IMR-90 (cell line): ENCODE results near the gene CACNG6.

Experiments used
- BHLHE40 ChIP-seq: fragments of 150-350 bp; IDR thresholded peaks from 2 replicates; pipeline ENCODE4 v1.6.1; 2016; ENCODE audit warnings: mild to moderate bottlenecking, low read depth, low read length
- CEBPB ChIP-seq: IDR thresholded peaks from 2 replicates; pipeline ENCODE4 v1.6.1; 2012; ENCODE audit warnings: low read depth, low read length, improper control_type of control experiment
- CTCF ChIP-seq: conservative IDR thresholded peaks from 2 replicates; pipeline ENCODE4 v1.5.1; 2012; ENCODE audit warnings: mild to moderate bottlenecking, low read depth, low read length, improper control_type of control experiment
- FOS ChIP-seq: fragments of 150-350 bp; IDR thresholded peaks from 2 replicates; pipeline ENCODE4 v1.6.1; 2016; ENCODE audit warnings: low read depth, low read length
- POLR2A ChIP-seq: IDR thresholded peaks from 2 replicates; pipeline ENCODE4 v1.6.1; 2012; ENCODE audit warnings: mild to moderate bottlenecking, low read depth, low read length
- RAD21 ChIP-seq: IDR thresholded peaks from 2 replicates; pipeline ENCODE4 v1.6.1; 2012; ENCODE audit warnings: low read length, improper control_type of control experiment
- RCOR1 ChIP-seq: IDR thresholded peaks from 2 replicates; pipeline ENCODE4 v1.6.1; 2012; ENCODE audit warnings: mild to moderate bottlenecking, low read length, improper control_type of control experiment; ENCODE audit not compliant: insufficient replicate concordance
- RFX5 ChIP-seq: IDR thresholded peaks from 2 replicates; pipeline ENCODE4 v1.8.0; 2012; ENCODE audit warnings: low read depth, mild to moderate bottlenecking, low read length, moderate library complexity
- SMC3 ChIP-seq: fragments of 150-350 bp; IDR thresholded peaks from 2 replicates; pipeline ENCODE4 v1.6.1; 2016; ENCODE audit warnings: low read depth, mild to moderate bottlenecking, antibody characterized with exemption, low read length, moderate library complexity
- USF2 ChIP-seq: fragments of 150-350 bp; IDR thresholded peaks from 2 replicates; pipeline ENCODE4 v1.6.1; 2017; ENCODE audit warnings: mild to moderate bottlenecking, antibody characterized with exemption, low read length, low read depth

DNA sequence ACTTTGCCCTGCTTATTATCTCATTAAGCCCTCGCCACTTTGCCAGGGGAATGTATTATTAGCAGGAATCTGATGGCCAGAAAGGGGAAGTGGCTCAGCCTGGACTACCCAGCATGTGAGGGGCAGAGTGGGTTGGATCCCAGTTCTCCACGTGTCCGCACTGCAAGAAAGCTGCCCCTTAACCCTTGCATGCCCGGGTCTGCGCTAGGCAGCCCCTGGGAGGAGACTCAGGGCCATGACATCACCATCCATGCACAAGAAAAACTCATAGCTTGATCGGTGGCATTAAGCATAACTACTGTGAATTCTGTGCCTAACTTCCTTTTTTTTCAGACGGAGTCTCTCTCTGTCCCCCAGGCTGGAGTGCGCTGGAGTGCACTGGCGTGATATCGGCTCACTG lies 19.8 kb upstream of the CACNG6 start:
- TF ChIP-seq RAD21 (no peak), RFX5 (no peak), CEBPB (no peak), CTCF (no peak), POLR2A (no peak), USF2 (no peak), SMC3 (no peak), BHLHE40 (no peak), FOS (no peak), RCOR1 (no peak)
